Suprapubic skin (tissue), 4 donors: ENCODE measurements around the gene IGFBP2.

ENCODE experiments used
- CTCF ChIP-seq, 2 donors: fragments of 200-600 bp in 1 of 2; fragments of 450-650 bp in 1 of 2; sonication (generic) in 1 of 2; IDR thresholded peaks; one replicate each; pipeline ENCODE4 v1.5.1; 2016 to 2019; ENCODE audit warnings: antibody characterized with exemption in 2 of 2, mild to moderate bottlenecking in 1 of 2, moderate library complexity in 1 of 2
- POLR2A ChIP-seq, 2 donors: fragments of 450-650 bp; IDR thresholded peaks; one replicate each; pipeline ENCODE4 v1.6.1; 2017; ENCODE audit warnings: antibody characterized with exemption in 2 of 2, mild to moderate bottlenecking in 2 of 2, moderate library complexity in 2 of 2
- POLR2AphosphoS5 ChIP-seq, 3 donors: sonication (generic); formaldehyde crosslinking; IDR thresholded peaks; one replicate each; pipeline ENCODE4 v1.6.1; 2017; ENCODE audit warnings: antibody characterized with exemption in 3 of 3

GRCh38 chr2:216702756-216703155 is 69.5 kb downstream of the IGFBP2 start:
- no peak for TF ChIP-seq CTCF (IDR thresholded peaks at IDR 0.05)
- TF ChIP-seq POLR2A (IDR thresholded peaks at IDR 0.05), result no peak
- no peak for TF ChIP-seq POLR2AphosphoS5 (IDR thresholded peaks at IDR 0.05)
